Femur (tissue), 1 donor: Measurements from ENCODE around the gene OR51E2.

Source experiments
- DNase-seq: peaks from one replicate; pipeline ENCODE4 v3.0.0-alpha.2; 2017

OR51E2 gene

GRCh38 chr11:4662876-4663275 is 34.8 kb downstream of the OR51E2 start:
- DNase-seq: no peak

- DNase-seq: no peak
These were observed 38.8 kb downstream of the OR51E2 start for GRCh38 chr11:4658629-4659445.

- DNase-seq: no peak
These were observed 42.9 kb downstream of the OR51E2 start for GRCh38 chr11:4654635-4655369.

GRCh38 chr11:4647766-4648165 is 49.9 kb downstream of the OR51E2 start:
- DNase-seq: no peak

- DNase-seq: no peak
These were observed 51.7 kb downstream of the OR51E2 start for GRCh38 chr11:4645974-4646373.

GRCh38 chr11:4644233-4644632 is 53.4 kb downstream of the OR51E2 start:
- no peak for DNase-seq

- no peak for DNase-seq
These were observed 54.0 kb downstream of the OR51E2 start, which contains the start of gene OR51E1 for GRCh38 chr11:4643682-4644081. Gene OR51E1, plus strand, starts transcription at chr11:4643982. Its CDS starts 8,545 bp downstream, at chr11:4652527.

GRCh38 chr11:4643076-4643475 is 54.6 kb downstream of the OR51E2 start:
- DNase-seq: peak; percentile 31

- DNase-seq: no peak
These were observed 55.6 kb downstream of the OR51E2 start for GRCh38 chr11:4642043-4642442.

GRCh38 chr11:4641501-4641900 is 56.2 kb downstream of the OR51E2 start:
- DNase-seq: no peak

GRCh38 chr11:4639931-4640330 is 57.7 kb downstream of the OR51E2 start:
- DNase-seq: no peak

GRCh38 chr11:4637662-4638047 is 60.0 kb downstream of the OR51E2 start:
- DNase-seq: no peak

GRCh38 chr11:4636962-4637661 is 60.5 kb downstream of the OR51E2 start, which contains the start of gene OR51D1:
Gene OR51D1, plus strand, starts transcription at chr11:4637477. Its CDS starts 2,314 bp downstream, at chr11:4639791.
- peak; percentile 74 for DNase-seq

- DNase-seq: no peak
These were observed 61.5 kb downstream of the OR51E2 start for GRCh38 chr11:4636136-4636535.
